Activated T-cell treated with anti-CD3 and anti-CD28 coated beads, Interleukin-2, amount 50 U/mL, for 72 hours (primary cell): ENCODE measurements around the gene LYSMD2. TPM values are rescaled to one million over a fixed set of nuclear protein-coding genes. Genes with fewer than 3 reads are reported as not detected.

Experiments used
- ATAC-seq, 2 donors: fragments of 150-1000 bp; cut with Tn5 transposase; replicated peaks in 1 of 2; 2 replicates each; pipeline ENCODE4 v1.10.0; 2021; ENCODE audit warnings: moderate library complexity in 2 of 2, mild to moderate bottlenecking in 1 of 2
- DNase-seq, 2 donors: peaks; one replicate each; pipeline ENCODE4 v3.0.0; 2021 to 2022; ENCODE audit warnings: mixed read lengths in 1 of 2
- H3K27ac Mint-ChIP-seq: one replicate; pipeline ENCODE4 v1.8.0; 2022; ENCODE audit warnings: mild to moderate bottlenecking, moderate library complexity, mixed read lengths
- H3K27me3 Mint-ChIP-seq: one replicate; pipeline ENCODE4 v1.8.0; 2022; ENCODE audit warnings: low read depth, mixed read lengths
- H3K36me3 Mint-ChIP-seq, 2 donors: one replicate each; pipeline ENCODE4 v1.8.0; 2022; ENCODE audit warnings: mixed read lengths in 2 of 2, mild to moderate bottlenecking in 1 of 2; ENCODE audit not compliant: insufficient read depth in 2 of 2
- H3K4me1 Mint-ChIP-seq: one replicate; pipeline ENCODE4 v1.8.0; 2022; ENCODE audit warnings: low read depth, mixed read lengths
- H3K4me3 Mint-ChIP-seq, 2 donors: one replicate each; pipeline ENCODE4 v1.8.0; 2022; ENCODE audit warnings: mild to moderate bottlenecking in 2 of 2, mixed read lengths in 2 of 2, moderate library complexity in 2 of 2
- H3K9me3 Mint-ChIP-seq, 2 donors: one replicate each; pipeline ENCODE4 v1.8.0; 2022; ENCODE audit warnings: mixed read lengths in 2 of 2
- total RNA-seq, 2 donors: library from RNA; stranded (reverse); gene quantifications; one replicate each; pipeline ENCODE4 v1.2.3, GENCODE V29; 2022

The LYSMD2 gene
- total RNA-seq, 2 donors from 2014 or later, result 22.8 to 23.1 TPM

- H3K9me3 Mint-ChIP-seq, result no peaks in the 10 kb centered on the region
- H3K4me3 Mint-ChIP-seq, result no peak overlapping the region
- H3K4me1 Mint-ChIP-seq, result peaks cover 15% of the 10 kb centered on the region
- H3K27me3 Mint-ChIP-seq, result peaks cover 35% of the 10 kb centered on the region
- ATAC-seq (no peak), DNase-seq (no peak)
- H3K27ac Mint-ChIP-seq, result no peak overlapping the region
- H3K36me3 Mint-ChIP-seq, result no peaks in the 10 kb centered on the region
Measured at GRCh38 chr15:51749307-51749706, 11.9 kb upstream of the LYSMD2 start.

GRCh38 chr15:51739061-51739712, 1.7 kb upstream of the LYSMD2 start:
- no peak for DNase-seq
- Mint-ChIP-seq H3K27ac (peak overlapping the region; percentile 44), H3K36me3 (peaks cover 0 to 2% of the 10 kb centered on the region in 2 donors), H3K4me1 (peaks cover 49% of the 10 kb centered on the region), H3K9me3 (no peaks in the 10 kb centered on the region), H3K4me3 (peak overlapping the region in 1 of 2 donors; percentile 84), H3K27me3 (no peaks in the 10 kb centered on the region)
- ATAC-seq, result no peak

- ATAC-seq, result no peak
- Mint-ChIP-seq H3K36me3 (peaks cover 0 to 2% of the 10 kb centered on the region in 2 donors), H3K4me1 (peaks cover 55% of the 10 kb centered on the region)
Measured at GRCh38 chr15:51738553-51738952, 1.1 kb upstream of the LYSMD2 start.

GRCh38 chr15:51736751-51737521, 519 bp downstream of the LYSMD2 start:
- peaks cover 71% of the 10 kb centered on the region for H3K4me1 Mint-ChIP-seq
- peak; percentile 69 to 72 for DNase-seq

More at GRCh38 chr15:51738553-51738952, 1.1 kb upstream of the LYSMD2 start:
- Mint-ChIP-seq H3K4me3 (peak overlapping the region; percentile 82 to 84), H3K27me3 (no peaks in the 10 kb centered on the region), H3K9me3 (no peaks in the 10 kb centered on the region), H3K27ac (peak overlapping the region; percentile 93)
- no peak for DNase-seq

GRCh38 chr15:51736069-51736468, 1.4 kb downstream of the LYSMD2 start:
- peak overlapping the region; percentile 89 for H3K27ac Mint-ChIP-seq
- DNase-seq, result peak; percentile 37 to 52
- peaks cover 2% of the 10 kb centered on the region in 2 donors for H3K36me3 Mint-ChIP-seq
- no peaks in the 10 kb centered on the region for H3K9me3 Mint-ChIP-seq
- H3K4me1 Mint-ChIP-seq, result peaks cover 79% of the 10 kb centered on the region
- H3K4me3 Mint-ChIP-seq, result peak overlapping the region; percentile 86 to 88
- peak; percentile 40 to 47 for ATAC-seq
- H3K27me3 Mint-ChIP-seq, result no peaks in the 10 kb centered on the region

More at GRCh38 chr15:51736751-51737521, 519 bp downstream of the LYSMD2 start:
- Mint-ChIP-seq H3K4me3 (peak overlapping the region; percentile 86 to 88), H3K27me3 (no peaks in the 10 kb centered on the region), H3K36me3 (peaks cover 2% of the 10 kb centered on the region in 2 donors), H3K27ac (peak overlapping the region; percentile 77), H3K9me3 (no peaks in the 10 kb centered on the region)
- ATAC-seq, result peak; percentile 64 to 66

GRCh38 chr15:51735228-51736010, 2.0 kb downstream of the LYSMD2 start:
- Mint-ChIP-seq H3K27me3 (no peaks in the 10 kb centered on the region), H3K9me3 (no peaks in the 10 kb centered on the region), H3K4me1 (peaks cover 86% of the 10 kb centered on the region), H3K4me3 (peak overlapping the region; percentile 86 to 88), H3K27ac (peak overlapping the region; percentile 89), H3K36me3 (peaks cover 5 to 7% of the 10 kb centered on the region in 2 donors)
- ATAC-seq, result peak in 1 of 2 donors; percentile 7
- peak; percentile 25 to 26 for DNase-seq

GRCh38 chr15:51732646-51733045, 4.8 kb downstream of the LYSMD2 start:
- peaks cover 3 to 7% of the 10 kb centered on the region in 2 donors for H3K36me3 Mint-ChIP-seq
- no peaks in the 10 kb centered on the region for H3K9me3 Mint-ChIP-seq
- ATAC-seq (no peak), DNase-seq (no peak)
- H3K27ac Mint-ChIP-seq, result peak overlapping the region; percentile 89
- no peaks in the 10 kb centered on the region for H3K27me3 Mint-ChIP-seq
- H3K4me3 Mint-ChIP-seq, result peak overlapping the region; percentile 13 to 60
- H3K4me1 Mint-ChIP-seq, result peaks cover 68% of the 10 kb centered on the region

GRCh38 chr15:51731549-51732267, 5.7 kb downstream of the LYSMD2 start:
- Mint-ChIP-seq H3K4me1 (peaks cover 77% of the 10 kb centered on the region), H3K27me3 (no peaks in the 10 kb centered on the region), H3K4me3 (peak overlapping the region; percentile 84 to 91), H3K36me3 (peaks cover 3 to 7% of the 10 kb centered on the region in 2 donors), H3K27ac (peak overlapping the region; percentile 89), H3K9me3 (no peaks in the 10 kb centered on the region)
- DNase-seq, result peak; percentile 38 to 42
- peak; percentile 41 to 61 for ATAC-seq

GRCh38 chr15:51727141-51727897, 10.1 kb downstream of the LYSMD2 start:
- Mint-ChIP-seq H3K27ac (no peak overlapping the region), H3K4me3 (no peak overlapping the region), H3K36me3 (peaks cover 3 to 7% of the 10 kb centered on the region in 2 donors), H3K9me3 (no peaks in the 10 kb centered on the region), H3K4me1 (peaks cover 57% of the 10 kb centered on the region), H3K27me3 (no peaks in the 10 kb centered on the region)
- ATAC-seq (peak; percentile 58 to 61), DNase-seq (peak in 1 of 2 donors; percentile 17)

- no peaks in the 10 kb centered on the region for H3K9me3 Mint-ChIP-seq
- H3K36me3 Mint-ChIP-seq, result peaks cover 3 to 9% of the 10 kb centered on the region in 2 donors
- peak; percentile 85 to 89 for ATAC-seq
- DNase-seq, result peak; percentile 41 to 42
- peaks cover 56% of the 10 kb centered on the region for H3K4me1 Mint-ChIP-seq
- no peaks in the 10 kb centered on the region for H3K27me3 Mint-ChIP-seq
- H3K4me3 Mint-ChIP-seq, result no peak overlapping the region
- H3K27ac Mint-ChIP-seq, result peak overlapping the region; percentile 74
Measured at GRCh38 chr15:51726302-51727073, 11.0 kb downstream of the LYSMD2 start.

GRCh38 chr15:51724673-51725072, 12.8 kb downstream of the LYSMD2 start:
- Mint-ChIP-seq H3K27me3 (no peaks in the 10 kb centered on the region), H3K9me3 (no peaks in the 10 kb centered on the region), H3K27ac (peak overlapping the region; percentile 88), H3K4me3 (peak overlapping the region in 1 of 2 donors; percentile 37), H3K4me1 (peaks cover 50% of the 10 kb centered on the region), H3K36me3 (peaks cover 0 to 4% of the 10 kb centered on the region in 2 donors)
- DNase-seq (no peak), ATAC-seq (no peak)
